ENCODE measurements around the gene HDGFL2.

DNA sequence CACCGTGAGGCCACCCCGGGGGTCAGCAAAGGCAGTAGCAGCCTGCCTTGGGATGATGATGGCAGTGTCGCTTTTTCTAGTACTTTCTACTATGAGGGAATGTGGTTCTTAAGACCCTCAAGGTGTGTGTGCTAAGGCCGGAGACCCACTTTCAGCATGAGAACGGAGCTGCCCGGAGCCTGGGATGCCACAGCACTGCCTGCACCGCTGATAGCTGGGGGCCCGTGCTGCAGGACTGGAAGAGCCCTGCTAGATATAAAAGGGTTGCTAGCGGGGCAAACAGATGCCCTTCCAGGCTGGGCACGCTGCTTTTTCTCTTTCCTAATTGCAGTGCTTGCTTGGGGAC, 31.7 kb downstream of the HDGFL2 start:
- TF ChIP-seq FOXK2 (IDR thresholded peaks at IDR 0.05) (no peak), SP1 (IDR thresholded peaks at IDR 0.05) (no peak), FOXM1 (IDR thresholded peaks at IDR 0.05; ENCODE audit: borderline replicate concordance) (no peak), FOXA1 (IDR thresholded peaks at IDR 0.05) (no peak)
- TF ChIP-seq, protein P1, sequence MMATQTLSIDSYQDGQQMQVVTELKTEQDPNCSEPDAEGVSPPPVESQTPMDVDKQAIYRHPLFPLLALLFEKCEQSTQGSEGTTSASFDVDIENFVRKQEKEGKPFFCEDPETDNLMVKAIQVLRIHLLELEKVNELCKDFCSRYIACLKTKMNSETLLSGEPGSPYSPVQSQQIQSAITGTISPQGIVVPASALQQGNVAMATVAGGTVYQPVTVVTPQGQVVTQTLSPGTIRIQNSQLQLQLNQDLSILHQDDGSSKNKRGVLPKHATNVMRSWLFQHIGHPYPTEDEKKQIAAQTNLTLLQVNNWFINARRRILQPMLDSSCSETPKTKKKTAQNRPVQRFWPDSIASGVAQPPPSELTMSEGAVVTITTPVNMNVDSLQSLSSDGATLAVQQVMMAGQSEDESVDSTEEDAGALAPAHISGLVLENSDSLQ (IDR thresholded peaks at IDR 0.05), result no peak
